OCI-LY1 (cell line): ENCODE data around the gene ELMO1.

Experiments
- EZH2 ChIP-seq: fragments of 200-600 bp; sonication (generic), shearing (Covaris generic); IDR thresholded peaks from 2 replicates; pipeline ENCODE4 v1.8.0; 2017; ENCODE audit warnings: borderline replicate concordance, mixed run types, mild to moderate bottlenecking, antibody characterized with exemption, low read length, moderate library complexity, mixed read lengths
- TF ChIP-seq, protein P1 (sequence below): fragments of 200-600 bp; sonication (generic), shearing (Covaris generic); IDR thresholded peaks from 2 replicates; pipeline ENCODE4 v1.5.1; 2017; ENCODE audit warnings: mild to moderate bottlenecking, antibody characterized with exemption, low read length, moderate library complexity, mixed read lengths

- no peak for TF ChIP-seq EZH2
- TF ChIP-seq, protein P1, sequence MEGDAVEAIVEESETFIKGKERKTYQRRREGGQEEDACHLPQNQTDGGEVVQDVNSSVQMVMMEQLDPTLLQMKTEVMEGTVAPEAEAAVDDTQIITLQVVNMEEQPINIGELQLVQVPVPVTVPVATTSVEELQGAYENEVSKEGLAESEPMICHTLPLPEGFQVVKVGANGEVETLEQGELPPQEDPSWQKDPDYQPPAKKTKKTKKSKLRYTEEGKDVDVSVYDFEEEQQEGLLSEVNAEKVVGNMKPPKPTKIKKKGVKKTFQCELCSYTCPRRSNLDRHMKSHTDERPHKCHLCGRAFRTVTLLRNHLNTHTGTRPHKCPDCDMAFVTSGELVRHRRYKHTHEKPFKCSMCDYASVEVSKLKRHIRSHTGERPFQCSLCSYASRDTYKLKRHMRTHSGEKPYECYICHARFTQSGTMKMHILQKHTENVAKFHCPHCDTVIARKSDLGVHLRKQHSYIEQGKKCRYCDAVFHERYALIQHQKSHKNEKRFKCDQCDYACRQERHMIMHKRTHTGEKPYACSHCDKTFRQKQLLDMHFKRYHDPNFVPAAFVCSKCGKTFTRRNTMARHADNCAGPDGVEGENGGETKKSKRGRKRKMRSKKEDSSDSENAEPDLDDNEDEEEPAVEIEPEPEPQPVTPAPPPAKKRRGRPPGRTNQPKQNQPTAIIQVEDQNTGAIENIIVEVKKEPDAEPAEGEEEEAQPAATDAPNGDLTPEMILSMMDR = no peak
Measured at GRCh38 chr7:37040330-37040729, 408.3 kb downstream of the ELMO1 start.
